WTC11 (cell line): ENCODE measurements around the gene NUDT6. TPM values are rescaled to one million over a fixed set of nuclear protein-coding genes. Genes with fewer than 3 reads are reported as not detected.
"Not testable (repeated sequence)": the region's sequence is repeated elsewhere in the genome, so short reads cannot be mapped to it uniquely, and the experiment has no call there.

Source experiments
- ATAC-seq: fragments of 200-7000 bp; cut with Tn5 transposase; 2 replicates; pipeline ENCODE4 v1.10.0; 2021; ENCODE audit warnings: mild to moderate bottlenecking, moderate library complexity
- CTCF ChIA-PET: fragments of 300-600 bp; sonication (Branson Sonifier 250); formaldehyde crosslinking; loops from one replicate; lab custom pipeline; 2021; ENCODE audit warnings: antibody characterized with exemption; lab: Charles Lee
- POLR2A ChIA-PET: fragments of 350-600 bp; sonication (Branson Sonifier 250); formaldehyde crosslinking; loops from one replicate; lab custom pipeline; 2021; ENCODE audit warnings: antibody characterized with exemption; lab: Charles Lee
- DNase-seq: peaks from one replicate; pipeline ENCODE4 v3.0.0; 2021; ENCODE audit warnings: low spot score
- H3K27ac Mint-ChIP-seq: 2 replicates; pipeline ENCODE4 v1.8.0; 2021; ENCODE audit warnings: mixed read lengths
- H3K27me3 Mint-ChIP-seq: 2 replicates; pipeline ENCODE4 v1.8.0; 2021; ENCODE audit warnings: low read depth, mild to moderate bottlenecking, moderate library complexity, mixed read lengths
- H3K36me3 Mint-ChIP-seq: 2 replicates; pipeline ENCODE4 v1.8.0; 2021; ENCODE audit warnings: mixed read lengths
- H3K4me1 Mint-ChIP-seq: 2 replicates; pipeline ENCODE4 v1.8.0; 2022; ENCODE audit warnings: mixed read lengths
- H3K4me3 Mint-ChIP-seq: 2 replicates; pipeline ENCODE4 v1.8.0; 2021; ENCODE audit warnings: mild to moderate bottlenecking, moderate library complexity, mixed read lengths
- H3K9me3 Mint-ChIP-seq: 2 replicates; pipeline ENCODE4 v1.8.0; 2021; ENCODE audit warnings: mixed read lengths
- E2F1 ChIP-seq: sonication (generic); formaldehyde crosslinking; IDR thresholded peaks from 2 replicates; pipeline ENCODE4 v1.8.0; 2022; ENCODE audit warnings: mild to moderate bottlenecking, missing genetic modification reagents
- E2F5 ChIP-seq: sonication (generic); formaldehyde crosslinking; IDR thresholded peaks from 2 replicates; pipeline ENCODE4 v1.8.1; 2022; ENCODE audit warnings: mild to moderate bottlenecking, moderate library complexity, missing genetic modification reagents
- ELF4 ChIP-seq: sonication (generic); formaldehyde crosslinking; IDR thresholded peaks from 2 replicates; pipeline ENCODE4 v1.8.1; 2022; ENCODE audit warnings: low read depth, mild to moderate bottlenecking, moderate library complexity, missing genetic modification reagents
- EMX1 ChIP-seq: fragments of 250-450 bp; sonication (Bioruptor Pico); IDR thresholded peaks from 2 replicates; pipeline ENCODE4 v1.8.0; 2021; ENCODE audit warnings: mild to moderate bottlenecking
- FOXK1 ChIP-seq: sonication (generic); formaldehyde crosslinking; IDR thresholded peaks from 2 replicates; pipeline ENCODE4 v1.8.0; 2022; ENCODE audit warnings: mild to moderate bottlenecking, moderate library complexity, missing genetic modification reagents
- FOXP4 ChIP-seq: sonication (generic); formaldehyde crosslinking; IDR thresholded peaks from 2 replicates; pipeline ENCODE4 v1.8.0; 2022; ENCODE audit warnings: mild to moderate bottlenecking, missing genetic modification reagents
- GRHL2 ChIP-seq: fragments of 250-450 bp; sonication (Bioruptor Pico); IDR thresholded peaks from 2 replicates; pipeline ENCODE4 v1.8.0; 2022; ENCODE audit warnings: mild to moderate bottlenecking, moderate library complexity; ENCODE audit not compliant: insufficient replicate concordance, severe bottlenecking
- HMGA2 ChIP-seq: fragments of 250-450 bp; sonication (Bioruptor Pico); IDR thresholded peaks from 2 replicates; pipeline ENCODE4 v1.4.0; 2021; ENCODE audit warnings: mild to moderate bottlenecking, moderate library complexity
- HMGXB4 ChIP-seq: sonication (generic); formaldehyde crosslinking; IDR thresholded peaks from 2 replicates; pipeline ENCODE4 v1.8.1; 2023; ENCODE audit warnings: mild to moderate bottlenecking, moderate library complexity, missing genetic modification reagents
- KAT7 ChIP-seq: sonication (generic); formaldehyde crosslinking; IDR thresholded peaks from 2 replicates; pipeline ENCODE4 v1.8.1; 2023; ENCODE audit warnings: missing genetic modification reagents, mild to moderate bottlenecking, borderline replicate concordance
- MYBL2 ChIP-seq: sonication (generic); formaldehyde crosslinking; IDR thresholded peaks from 2 replicates; pipeline ENCODE4 v1.8.1; 2023; ENCODE audit warnings: mild to moderate bottlenecking, moderate library complexity, missing genetic modification reagents
- NFE2L1 ChIP-seq: sonication (generic); formaldehyde crosslinking; IDR thresholded peaks from 2 replicates; pipeline ENCODE4 v1.8.1; 2023; ENCODE audit warnings: missing genetic modification reagents
- OVOL2 ChIP-seq: fragments of 250-450 bp; sonication (Bioruptor Pico); IDR thresholded peaks from 2 replicates; pipeline ENCODE4 v1.9.0; 2021; ENCODE audit warnings: mild to moderate bottlenecking, borderline replicate concordance
- RORB ChIP-seq: fragments of 250-450 bp; sonication (Bioruptor Pico); IDR thresholded peaks from 2 replicates; pipeline ENCODE4 v1.9.0; 2021; ENCODE audit warnings: mild to moderate bottlenecking
- SMAD3 ChIP-seq: sonication (generic); formaldehyde crosslinking; IDR thresholded peaks from 2 replicates; pipeline ENCODE4 v1.8.0; 2022; ENCODE audit warnings: missing genetic modification reagents, mild to moderate bottlenecking, borderline replicate concordance
- total RNA-seq: library from RNA; stranded (reverse); gene quantifications from 3 replicates; pipeline ENCODE4 v1.2.3, GENCODE V29; 2021

The NUDT6 gene
- total RNA-seq, 1 experiment from 2014 or later: 8.4 TPM

- TF ChIP-seq ELF4 (CRISPR knock-in tag): no peak
- no peak for TF ChIP-seq NFE2L1
- TF ChIP-seq RORB (CRISPR knock-in tag): no peak
- TF ChIP-seq, all 79 proteins: peak for 0
- Mint-ChIP-seq H3K4me3 (no peak overlapping the region), H3K9me3 (peaks cover 12% of the 10 kb centered on the region), H3K36me3 (peaks cover 41% of the 10 kb centered on the region), H3K4me1 (peaks cover 52% of the 10 kb centered on the region), H3K27me3 (no peaks in the 10 kb centered on the region), H3K27ac (peak overlapping the region; percentile 57; the same call in 1 of the 2 replicates)
- ATAC-seq (peak; percentile 57), DNase-seq (no peak)
- ChIA-PET CTCF (no interaction called here), POLR2A (no interaction called here)
Measured at GRCh38 chr4:122873146-122873545, 49.3 kb downstream of the NUDT6 start.

- peaks cover 60% of the 10 kb centered on the region for H3K4me1 Mint-ChIP-seq
- ATAC-seq, POLR2A ChIA-PET, DNase-seq, H3K4me3 Mint-ChIP-seq, CTCF ChIA-PET, H3K27me3 Mint-ChIP-seq: not testable (repeated sequence)
- peaks cover 13% of the 10 kb centered on the region for H3K9me3 Mint-ChIP-seq
- peak overlapping the region; percentile 33; the same call in 1 of the 2 replicates for H3K27ac Mint-ChIP-seq
- peaks cover 20% of the 10 kb centered on the region for H3K36me3 Mint-ChIP-seq
Measured at GRCh38 chr4:122868235-122868634, 54.2 kb downstream of the NUDT6 start.

GRCh38 chr4:122865425-122865824 lies 57.0 kb downstream of the NUDT6 start:
- ChIA-PET CTCF (interaction anchor here (0.6 kb wide), 1 partner anchor 886 kb away, joined by 3 read pairs; no protein-coding TSS in a partner anchor), POLR2A (no interaction called here)
- TF ChIP-seq KAT7 (CRISPR knock-in tag) (no peak), SMAD3 (no peak), MYBL2 (no peak), FOXK1 (no peak), EMX1 (no peak), E2F1 (no peak), FOXP4 (CRISPR knock-in tag) (no peak), HMGXB4 (CRISPR knock-in tag) (no peak), E2F5 (CRISPR knock-in tag) (no peak), OVOL2 (no peak)
- no peak for DNase-seq
- no peak for ATAC-seq
- H3K9me3 Mint-ChIP-seq: peaks cover 8% of the 10 kb centered on the region; the same call in 1 of the 2 replicates
- H3K4me1 Mint-ChIP-seq: peaks cover 56% of the 10 kb centered on the region
- H3K27ac Mint-ChIP-seq: no peak overlapping the region; the same call in 1 of the 2 replicates
- no peak overlapping the region for H3K4me3 Mint-ChIP-seq
- no peaks in the 10 kb centered on the region for H3K27me3 Mint-ChIP-seq
- H3K36me3 Mint-ChIP-seq: peaks cover 7% of the 10 kb centered on the region

- Mint-ChIP-seq H3K27ac (peak overlapping the region; percentile 53; the same call in 1 of the 2 replicates), H3K36me3 (peaks cover 6% of the 10 kb centered on the region), H3K9me3 (peaks cover 8% of the 10 kb centered on the region; the same call in 1 of the 2 replicates), H3K27me3 (no peaks in the 10 kb centered on the region), H3K4me3 (no peak overlapping the region), H3K4me1 (peaks cover 50% of the 10 kb centered on the region)
- ChIA-PET POLR2A (interaction anchor here (0.6 kb wide), 1 partner anchor 35 kb away, joined by 4 read pairs; no protein-coding TSS in a partner anchor), CTCF (no interaction called here)
- DNase-seq (no peak), ATAC-seq (no peak)
- no peak for TF ChIP-seq GRHL2
- TF ChIP-seq HMGA2 (CRISPR knock-in tag): no peak
Measured at GRCh38 chr4:122863639-122864038, 58.8 kb downstream of the NUDT6 start.
